ENCODE results near the gene PLCG1. TPM values are rescaled to one million over a fixed set of nuclear protein-coding genes. Genes with fewer than 3 reads are reported as not detected.

Gene PLCG1
- total and polyA plus RNA-seq, 7 donors: 16.0 to 43.1 (median 22.9) TPM

GRCh38 chr20:41167481-41168253, 30.3 kb downstream of the PLCG1 start:
- 92 to 95% (median 94%) methylated on average over 11 of the region's 11 CpGs for WGBS, 3 donors

DNA sequence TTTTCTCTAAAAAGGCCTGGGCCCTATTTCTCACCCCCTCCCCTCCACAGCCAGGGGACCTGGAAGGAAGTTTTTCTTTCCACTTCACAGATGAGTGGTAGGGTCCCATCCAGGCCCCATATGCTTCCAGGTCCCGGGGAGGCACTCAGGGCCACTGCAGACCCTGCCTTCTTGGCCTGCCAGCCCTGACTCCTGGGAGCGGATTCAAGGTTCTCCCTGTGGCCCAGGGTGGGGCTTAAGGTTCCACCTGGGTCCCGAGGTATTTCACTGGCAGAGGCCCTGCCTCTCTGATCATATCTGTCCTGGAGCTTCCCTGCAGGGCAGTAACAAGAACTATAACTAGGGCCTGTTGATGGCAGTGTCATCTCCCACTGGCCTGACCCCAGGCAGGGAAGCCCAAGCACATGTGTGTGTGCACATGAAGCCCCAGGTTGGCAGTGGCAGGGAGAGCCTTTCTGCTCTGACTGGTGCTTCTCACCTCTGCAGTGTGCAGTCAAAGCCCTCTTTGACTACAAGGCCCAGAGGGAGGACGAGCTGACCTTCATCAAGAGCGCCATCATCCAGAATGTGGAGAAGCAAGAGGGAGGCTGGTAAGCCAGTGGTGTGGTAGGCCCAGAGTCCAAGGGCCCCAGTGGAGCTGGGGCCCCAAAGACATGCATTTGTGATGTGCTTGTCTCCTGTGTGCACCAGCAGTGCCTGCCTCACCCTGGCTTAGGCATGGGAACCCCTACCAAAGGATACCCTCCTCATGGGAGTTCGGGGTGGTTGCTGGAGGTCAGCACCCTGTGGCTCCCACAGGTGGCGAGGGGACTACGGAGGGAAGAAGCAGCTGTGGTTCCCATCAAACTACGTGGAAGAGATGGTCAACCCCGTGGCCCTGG, 31.2 kb downstream of the PLCG1 start:
- DNase-seq: peak in 1 of 2 donors; percentile 37
- H3K27me3 ChIP-seq (ENCODE audit: insufficient read depth in 3 of 3, low read length in 2 of 3): no peaks in the 10 kb centered on the region
- no peak overlapping the region for H3K4me3 ChIP-seq
- no peak for ATAC-seq
- peaks cover 5 to 99% of the 10 kb centered on the region in 2 donors for H3K36me3 ChIP-seq (ENCODE audit: insufficient read depth in 1 of 2, low read depth in 1 of 2)
- no peaks in the 10 kb centered on the region for H3K9me3 ChIP-seq
- 92 to 96% (median 93%) methylated on average over 10 of the region's 10 CpGs for WGBS, 3 donors
- H3K4me1 ChIP-seq: peaks cover 10% of the 10 kb centered on the region
- H3K27ac ChIP-seq: no peak overlapping the region
- TF ChIP-seq, protein P1, sequence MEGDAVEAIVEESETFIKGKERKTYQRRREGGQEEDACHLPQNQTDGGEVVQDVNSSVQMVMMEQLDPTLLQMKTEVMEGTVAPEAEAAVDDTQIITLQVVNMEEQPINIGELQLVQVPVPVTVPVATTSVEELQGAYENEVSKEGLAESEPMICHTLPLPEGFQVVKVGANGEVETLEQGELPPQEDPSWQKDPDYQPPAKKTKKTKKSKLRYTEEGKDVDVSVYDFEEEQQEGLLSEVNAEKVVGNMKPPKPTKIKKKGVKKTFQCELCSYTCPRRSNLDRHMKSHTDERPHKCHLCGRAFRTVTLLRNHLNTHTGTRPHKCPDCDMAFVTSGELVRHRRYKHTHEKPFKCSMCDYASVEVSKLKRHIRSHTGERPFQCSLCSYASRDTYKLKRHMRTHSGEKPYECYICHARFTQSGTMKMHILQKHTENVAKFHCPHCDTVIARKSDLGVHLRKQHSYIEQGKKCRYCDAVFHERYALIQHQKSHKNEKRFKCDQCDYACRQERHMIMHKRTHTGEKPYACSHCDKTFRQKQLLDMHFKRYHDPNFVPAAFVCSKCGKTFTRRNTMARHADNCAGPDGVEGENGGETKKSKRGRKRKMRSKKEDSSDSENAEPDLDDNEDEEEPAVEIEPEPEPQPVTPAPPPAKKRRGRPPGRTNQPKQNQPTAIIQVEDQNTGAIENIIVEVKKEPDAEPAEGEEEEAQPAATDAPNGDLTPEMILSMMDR (IDR thresholded peaks at IDR 0.05): no peak
- intact Hi-C loops (cut with DNase I): no loop called here

More at GRCh38 chr20:41167481-41168253, 30.3 kb downstream of the PLCG1 start:
- no peak for ATAC-seq
- TF ChIP-seq, protein P1 (IDR thresholded peaks at IDR 0.05): no peak
- peaks cover 3% of the 10 kb centered on the region for H3K4me1 ChIP-seq
- no peak overlapping the region for H3K27ac ChIP-seq
- DNase-seq: peak in 1 of 2 donors; percentile 32
- H3K27me3 ChIP-seq (ENCODE audit: insufficient read depth in 3 of 3, low read length in 2 of 3): no peaks in the 10 kb centered on the region
- intact Hi-C loops (cut with DNase I): no loop called here
- no peaks in the 10 kb centered on the region for H3K9me3 ChIP-seq
- peaks cover 7 to 99% of the 10 kb centered on the region in 2 donors for H3K36me3 ChIP-seq (ENCODE audit: insufficient read depth in 1 of 2, low read depth in 1 of 2)
- no peak overlapping the region for H3K4me3 ChIP-seq

GRCh38 chr20:41169162-41169690, 31.9 kb downstream of the PLCG1 start:
- H3K4me3 ChIP-seq: no peak overlapping the region
- intact Hi-C loops (cut with DNase I): no loop called here
- peak in 1 of 2 donors; percentile 28 for DNase-seq
- no peak for ATAC-seq
- TF ChIP-seq, protein P1 (IDR thresholded peaks at IDR 0.05): no peak
- peaks cover 17% of the 10 kb centered on the region for H3K4me1 ChIP-seq
- H3K36me3 ChIP-seq (ENCODE audit: insufficient read depth in 1 of 2, low read depth in 1 of 2): peaks cover 4 to 99% of the 10 kb centered on the region in 2 donors
- H3K9me3 ChIP-seq: no peaks in the 10 kb centered on the region
- no peaks in the 10 kb centered on the region for H3K27me3 ChIP-seq (ENCODE audit: insufficient read depth in 3 of 3, low read length in 2 of 3)
- no peak overlapping the region for H3K27ac ChIP-seq
- WGBS, 3 donors: 89 to 91% (median 90%) methylated on average over 9 of the region's 9 CpGs

GRCh38 chr20:41169791-41170351, 32.5 kb downstream of the PLCG1 start:
- Histone ChIP-seq H3K27me3 (ENCODE audit: insufficient read depth in 3 of 3, low read length in 2 of 3) (no peaks in the 10 kb centered on the region), H3K4me1 (peaks cover 23% of the 10 kb centered on the region), H3K36me3 (ENCODE audit: insufficient read depth in 1 of 2, low read depth in 1 of 2) (peaks cover 4 to 99% of the 10 kb centered on the region in 2 donors), H3K9me3 (no peaks in the 10 kb centered on the region), H3K4me3 (no peak overlapping the region), H3K27ac (no peak overlapping the region)
- intact Hi-C loops (cut with DNase I): loop anchor here (5.0 kb wide), 2 partner anchors 62 to 237 kb away; no protein-coding TSS in a partner anchor
- ATAC-seq (no peak), DNase-seq (peak in 1 of 2 donors; percentile 42)
- WGBS, 3 donors: 86 to 93% (median 87%) methylated on average over 14 of the region's 14 CpGs
- TF ChIP-seq, protein P1 (IDR thresholded peaks at IDR 0.05): no peak
